HepG2 (cell line): ENCODE results near the gene PBX2. TPM values are rescaled to one million over a fixed set of nuclear protein-coding genes. Genes with fewer than 3 reads are reported as not detected.

Experiments
- ASH2L ChIP-seq: fragments of 300-600, 200-600 bp; sonication (generic); IDR thresholded peaks from 2 replicates; pipeline ENCODE4 v1.7.0; 2017; ENCODE audit warnings: low read depth, mild to moderate bottlenecking, moderate library complexity, mixed read lengths, low read length; ENCODE audit not compliant: insufficient read length
- CBX1 ChIP-seq: IDR thresholded peaks from one replicate; pipeline ENCODE4 v1.6.1; 2016; ENCODE audit warnings: antibody characterized with exemption, low read depth
- KDM3A ChIP-seq: IDR thresholded peaks from 2 replicates; pipeline ENCODE4 v1.6.1; 2018; ENCODE audit warnings: low read depth, missing compliant biosample characterization
- SIX1 ChIP-seq: sonication (generic); formaldehyde crosslinking; IDR thresholded peaks from 2 replicates; pipeline ENCODE4 v1.4.0; 2020; ENCODE audit warnings: missing genetic modification reagents, borderline replicate concordance
- ZNF230 ChIP-seq: sonication (generic); formaldehyde crosslinking; IDR thresholded peaks from 2 replicates; pipeline ENCODE4 v1.4.0; 2020; ENCODE audit warnings: mild to moderate bottlenecking, missing genetic modification reagents
- ZNF512B ChIP-seq: sonication (generic); formaldehyde crosslinking; IDR thresholded peaks from 2 replicates; pipeline ENCODE4 v1.5.1; 2020; ENCODE audit warnings: missing genetic modification reagents, mild to moderate bottlenecking, borderline replicate concordance
- ZNF552 ChIP-seq: sonication (generic); formaldehyde crosslinking; IDR thresholded peaks from 2 replicates; pipeline ENCODE4 v1.9.0; 2022; ENCODE audit warnings: missing genetic modification reagents, mild to moderate bottlenecking, borderline replicate concordance
- ZNF777 ChIP-seq: sonication (generic); formaldehyde crosslinking; IDR thresholded peaks from 2 replicates; pipeline ENCODE4 v1.4.0; 2020; ENCODE audit warnings: missing genetic modification reagents
- ZNF790 ChIP-seq: sonication (generic); formaldehyde crosslinking; IDR thresholded peaks from 2 replicates; pipeline ENCODE4 v1.8.0; 2022; ENCODE audit warnings: missing genetic modification reagents, mild to moderate bottlenecking, borderline replicate concordance
- ZNF839 ChIP-seq: sonication (generic); formaldehyde crosslinking; IDR thresholded peaks from 2 replicates; pipeline ENCODE4 v1.4.0; 2020; ENCODE audit warnings: missing genetic modification reagents, mild to moderate bottlenecking, borderline replicate concordance
- polyA plus RNA-seq, 8 experiments: library from polyadenylated mRNA; depleted of rRNA in 3 of 8; stranded (reverse) in 7 of 8; unstranded in 1 of 8; fragments of >200 nt; fragmentation: Illumina TruSeq in 4 of 8; extraction: Trizol in 4 of 8; gene quantifications; 2 replicates each; pipeline versions ENCODE4 v1.2.1 to v1.2.3, GENCODE V29; 2011 to 2016; ENCODE audit warnings: low read depth in 4 of 8, missing spikeins in 1 of 8, mixed read lengths in 1 of 8; ENCODE audit not compliant: insufficient read depth in 1 of 8
- total RNA-seq, 5 experiments: library from RNA; depleted of rRNA; stranded (reverse); fragments of >200 nt; fragmentation: Illumina TruSeq; extraction: Trizol; gene quantifications; 2 replicates each; pipeline ENCODE4 v1.2.3, GENCODE V29; 2016; ENCODE audit warnings: low read depth in 1 of 5
- TF ChIP-seq, protein P1 (sequence below): sonication (generic); formaldehyde crosslinking; IDR thresholded peaks from 2 replicates; pipeline ENCODE4 v1.8.1; 2023; ENCODE audit warnings: mild to moderate bottlenecking, inconsistent platforms, moderate library complexity, missing genetic modification reagents, borderline replicate concordance
- TF ChIP-seq, protein P2 (sequence below): sonication (generic); formaldehyde crosslinking; IDR thresholded peaks from 2 replicates; pipeline ENCODE4 v1.4.0; 2020; ENCODE audit warnings: missing genetic modification reagents
- TF ChIP-seq, protein P3 (sequence below): sonication (generic); formaldehyde crosslinking; IDR thresholded peaks from 2 replicates; pipeline ENCODE4 v1.4.0; 2020; ENCODE audit warnings: mild to moderate bottlenecking, missing genetic modification reagents
- TF ChIP-seq, protein P4 (sequence below): sonication (generic); formaldehyde crosslinking; IDR thresholded peaks from 2 replicates; pipeline ENCODE4 v1.5.1; 2020; ENCODE audit warnings: mild to moderate bottlenecking, missing genetic modification reagents, moderate library complexity
- TF ChIP-seq, protein P5 (sequence below): sonication (generic); formaldehyde crosslinking; IDR thresholded peaks from 2 replicates; pipeline ENCODE4 v1.5.1; 2020; ENCODE audit warnings: missing genetic modification reagents, mild to moderate bottlenecking, borderline replicate concordance
- TF ChIP-seq, protein P6 (sequence below): sonication (generic); formaldehyde crosslinking; IDR thresholded peaks from 2 replicates; pipeline ENCODE4 v1.8.0; 2022; ENCODE audit warnings: mild to moderate bottlenecking, missing genetic modification reagents

Gene PBX2
- total and polyA plus RNA-seq, 2 of the 13 experiments (the other 11 are each of a cell fraction or from before 2014, with no cell fraction given): 42.3 to 77.8 TPM

DNA sequence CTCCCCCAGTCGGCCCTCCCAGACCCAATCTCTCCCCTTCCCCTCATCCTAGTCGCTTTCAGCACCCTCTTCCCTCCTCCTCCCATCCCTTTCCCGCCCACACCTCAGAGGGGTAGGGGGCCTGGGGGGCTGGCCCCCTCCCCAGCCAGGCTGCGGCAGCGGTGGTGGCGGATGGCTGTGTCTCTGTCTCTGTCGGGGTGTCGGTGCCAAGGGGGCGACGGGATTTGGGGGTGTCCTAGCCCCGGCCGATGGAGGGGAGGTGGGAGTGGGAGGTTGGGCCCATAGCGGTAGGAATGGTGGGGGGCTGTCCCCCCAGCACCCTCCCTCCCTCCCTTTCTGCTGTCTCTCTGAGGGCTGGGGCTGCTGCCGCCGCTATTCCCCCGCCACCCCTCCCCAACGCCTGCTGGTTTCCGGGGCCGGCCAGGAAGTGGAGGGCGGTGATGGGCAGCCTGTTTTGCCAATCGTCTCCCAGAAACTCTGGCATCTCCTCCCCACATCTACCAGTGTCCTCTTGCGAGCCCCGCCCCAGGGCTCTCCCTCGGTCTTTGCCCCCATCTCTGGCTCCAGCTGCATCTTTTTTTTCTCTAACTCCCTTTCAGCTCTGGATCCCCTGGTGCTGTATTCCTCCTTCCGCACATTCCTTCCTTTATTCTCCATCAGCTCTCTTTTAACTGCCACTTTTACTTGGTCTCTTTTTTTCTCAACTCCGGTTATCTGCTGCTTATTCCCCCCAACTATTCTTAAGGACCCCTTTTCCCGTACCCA lies 14.1 kb downstream of the PBX2 start, which contains the start of gene AGPAT1 (continued):
- TF ChIP-seq ZNF512B (CRISPR knock-in tag) (no peak), ZNF777 (CRISPR knock-in tag) (no peak; the same call in 1 of the 2 replicates), ZNF790 (no peak), ASH2L (no peak), CBX1 (peak; percentile 80), KDM3A (peak; percentile 59; the same call in 1 of the 2 replicates), ZNF552 (CRISPR knock-in tag) (no peak), SIX1 (CRISPR knock-in tag) (no peak), ZNF839 (no peak), ZNF230 (no peak; the same call in 1 of the 2 replicates)
- TF ChIP-seq, protein P1, sequence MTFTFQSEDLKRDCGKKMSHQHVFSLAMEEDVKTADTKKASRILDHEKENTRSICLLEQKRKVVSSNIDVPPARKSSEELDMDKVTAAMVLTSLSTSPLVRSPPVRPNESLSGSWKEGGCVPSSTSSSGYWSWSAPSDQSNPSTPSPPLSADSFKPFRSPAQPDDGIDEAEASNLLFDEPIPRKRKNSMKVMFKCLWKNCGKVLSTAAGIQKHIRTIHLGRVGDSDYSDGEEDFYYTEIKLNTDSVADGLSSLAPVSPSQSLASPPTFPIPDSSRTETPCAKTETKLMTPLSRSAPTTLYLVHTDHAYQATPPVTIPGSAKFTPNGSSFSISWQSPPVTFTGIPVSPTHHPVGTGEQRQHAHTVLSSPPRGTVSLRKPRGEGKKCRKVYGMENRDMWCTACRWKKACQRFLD (CRISPR knock-in tag): peak; percentile 36; the same call in 1 of the 2 replicates
- TF ChIP-seq, protein P2, sequence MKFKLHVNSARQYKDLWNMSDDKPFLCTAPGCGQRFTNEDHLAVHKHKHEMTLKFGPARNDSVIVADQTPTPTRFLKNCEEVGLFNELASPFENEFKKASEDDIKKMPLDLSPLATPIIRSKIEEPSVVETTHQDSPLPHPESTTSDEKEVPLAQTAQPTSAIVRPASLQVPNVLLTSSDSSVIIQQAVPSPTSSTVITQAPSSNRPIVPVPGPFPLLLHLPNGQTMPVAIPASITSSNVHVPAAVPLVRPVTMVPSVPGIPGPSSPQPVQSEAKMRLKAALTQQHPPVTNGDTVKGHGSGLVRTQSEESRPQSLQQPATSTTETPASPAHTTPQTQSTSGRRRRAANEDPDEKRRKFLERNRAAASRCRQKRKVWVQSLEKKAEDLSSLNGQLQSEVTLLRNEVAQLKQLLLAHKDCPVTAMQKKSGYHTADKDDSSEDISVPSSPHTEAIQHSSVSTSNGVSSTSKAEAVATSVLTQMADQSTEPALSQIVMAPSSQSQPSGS (CRISPR knock-in tag): no peak
- TF ChIP-seq, protein P3, sequence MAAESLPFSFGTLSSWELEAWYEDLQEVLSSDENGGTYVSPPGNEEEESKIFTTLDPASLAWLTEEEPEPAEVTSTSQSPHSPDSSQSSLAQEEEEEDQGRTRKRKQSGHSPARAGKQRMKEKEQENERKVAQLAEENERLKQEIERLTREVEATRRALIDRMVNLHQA (CRISPR knock-in tag): no peak
- TF ChIP-seq, protein P4, sequence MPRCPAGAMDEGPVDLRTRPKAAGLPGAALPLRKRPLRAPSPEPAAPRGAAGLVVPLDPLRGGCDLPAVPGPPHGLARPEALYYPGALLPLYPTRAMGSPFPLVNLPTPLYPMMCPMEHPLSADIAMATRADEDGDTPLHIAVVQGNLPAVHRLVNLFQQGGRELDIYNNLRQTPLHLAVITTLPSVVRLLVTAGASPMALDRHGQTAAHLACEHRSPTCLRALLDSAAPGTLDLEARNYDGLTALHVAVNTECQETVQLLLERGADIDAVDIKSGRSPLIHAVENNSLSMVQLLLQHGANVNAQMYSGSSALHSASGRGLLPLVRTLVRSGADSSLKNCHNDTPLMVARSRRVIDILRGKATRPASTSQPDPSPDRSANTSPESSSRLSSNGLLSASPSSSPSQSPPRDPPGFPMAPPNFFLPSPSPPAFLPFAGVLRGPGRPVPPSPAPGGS (CRISPR knock-in tag): peak; percentile 87
- TF ChIP-seq, protein P5, sequence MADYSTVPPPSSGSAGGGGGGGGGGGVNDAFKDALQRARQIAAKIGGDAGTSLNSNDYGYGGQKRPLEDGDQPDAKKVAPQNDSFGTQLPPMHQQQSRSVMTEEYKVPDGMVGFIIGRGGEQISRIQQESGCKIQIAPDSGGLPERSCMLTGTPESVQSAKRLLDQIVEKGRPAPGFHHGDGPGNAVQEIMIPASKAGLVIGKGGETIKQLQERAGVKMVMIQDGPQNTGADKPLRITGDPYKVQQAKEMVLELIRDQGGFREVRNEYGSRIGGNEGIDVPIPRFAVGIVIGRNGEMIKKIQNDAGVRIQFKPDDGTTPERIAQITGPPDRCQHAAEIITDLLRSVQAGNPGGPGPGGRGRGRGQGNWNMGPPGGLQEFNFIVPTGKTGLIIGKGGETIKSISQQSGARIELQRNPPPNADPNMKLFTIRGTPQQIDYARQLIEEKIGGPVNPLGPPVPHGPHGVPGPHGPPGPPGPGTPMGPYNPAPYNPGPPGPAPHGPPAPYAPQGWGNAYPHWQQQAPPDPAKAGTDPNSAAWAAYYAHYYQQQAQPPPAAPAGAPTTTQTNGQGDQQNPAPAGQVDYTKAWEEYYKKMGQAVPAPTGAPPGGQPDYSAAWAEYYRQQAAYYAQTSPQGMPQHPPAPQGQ (CRISPR knock-in tag): no peak
- TF ChIP-seq, protein P6, sequence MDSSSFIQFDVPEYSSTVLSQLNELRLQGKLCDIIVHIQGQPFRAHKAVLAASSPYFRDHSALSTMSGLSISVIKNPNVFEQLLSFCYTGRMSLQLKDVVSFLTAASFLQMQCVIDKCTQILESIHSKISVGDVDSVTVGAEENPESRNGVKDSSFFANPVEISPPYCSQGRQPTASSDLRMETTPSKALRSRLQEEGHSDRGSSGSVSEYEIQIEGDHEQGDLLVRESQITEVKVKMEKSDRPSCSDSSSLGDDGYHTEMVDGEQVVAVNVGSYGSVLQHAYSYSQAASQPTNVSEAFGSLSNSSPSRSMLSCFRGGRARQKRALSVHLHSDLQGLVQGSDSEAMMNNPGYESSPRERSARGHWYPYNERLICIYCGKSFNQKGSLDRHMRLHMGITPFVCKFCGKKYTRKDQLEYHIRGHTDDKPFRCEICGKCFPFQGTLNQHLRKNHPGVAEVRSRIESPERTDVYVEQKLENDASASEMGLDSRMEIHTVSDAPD (CRISPR knock-in tag): no peak
